ENCODE measurements around the gene SLC9A8.
A peak's percentile ranks its signal among the peaks of the same experiment; 100 is the strongest.

SLC9A8 gene

DNA sequence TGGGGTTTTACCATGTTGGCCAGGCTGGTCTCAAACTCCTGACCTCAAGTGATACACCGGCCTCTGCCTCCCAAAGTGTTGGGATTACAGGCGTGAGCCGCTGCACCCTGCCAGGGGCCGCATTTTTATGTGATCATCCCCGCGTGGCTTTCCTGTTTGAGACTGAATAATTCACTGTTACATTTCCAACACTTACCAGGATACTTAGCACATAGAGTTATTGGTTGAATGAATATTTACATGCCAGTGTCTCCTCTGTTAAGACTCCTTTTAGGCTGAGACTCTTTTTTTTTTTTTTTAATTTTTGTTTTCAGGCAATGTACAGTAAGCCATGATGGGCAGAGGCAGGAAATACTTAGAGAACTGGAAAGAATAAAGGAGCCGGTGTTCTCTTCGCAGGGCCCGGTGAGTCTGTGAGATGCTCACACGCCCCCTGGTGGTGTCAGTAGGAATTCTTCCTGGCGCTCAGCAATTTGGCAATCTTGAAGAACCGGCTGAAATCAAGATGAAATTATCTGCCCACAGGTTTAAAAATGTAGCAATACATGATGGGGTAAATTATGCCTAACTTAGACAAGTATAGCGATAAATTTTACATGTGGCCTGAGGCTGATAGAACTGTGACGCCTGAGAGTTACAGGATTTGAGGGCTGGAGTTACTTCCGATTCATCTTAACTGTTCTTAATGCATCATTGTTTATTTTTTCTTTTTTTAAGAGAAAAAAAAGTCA, 115.9 kb downstream of the SLC9A8 start:
- no peak overlapping the region for H3K27ac ChIP-seq
- TF ChIP-seq CTCF (IDR thresholded peaks at IDR 0.05) = peak; percentile 94
- TF ChIP-seq ZFX (IDR thresholded peaks at IDR 0.05; ENCODE audit: borderline replicate concordance) = no peak

- TF ChIP-seq ZFX (IDR thresholded peaks at IDR 0.05; ENCODE audit: borderline replicate concordance) (no peak), CTCF (IDR thresholded peaks at IDR 0.05) (no peak)
- H3K27ac ChIP-seq = no peak overlapping the region
Observed at GRCh38 chr20:49929142-49929494, 116.5 kb downstream of the SLC9A8 start.

- H3K27ac ChIP-seq = no peak overlapping the region
- TF ChIP-seq CTCF (IDR thresholded peaks at IDR 0.05) (no peak), ZFX (IDR thresholded peaks at IDR 0.05; ENCODE audit: borderline replicate concordance) (no peak)
Observed at GRCh38 chr20:49935746-49936152, 123.1 kb downstream of the SLC9A8 start.

- no peak for TF ChIP-seq ZFX (IDR thresholded peaks at IDR 0.05; ENCODE audit: borderline replicate concordance)
- H3K27ac ChIP-seq = peak within 1 kb of the TSS; percentile 61
Observed at GRCh38 chr20:49936153-49937026, 123.8 kb downstream of the SLC9A8 start, which contains the start of gene RNF114. RNF114 (plus strand) TSS chr20:49936397; CDS start chr20:49936413, 16 bp downstream.

GRCh38 chr20:49937027-49937929, 124.7 kb downstream of the SLC9A8 start:
- TF ChIP-seq ZFX (IDR thresholded peaks at IDR 0.05; ENCODE audit: borderline replicate concordance) (no peak), CTCF (IDR thresholded peaks at IDR 0.05) (no peak)

DNA sequence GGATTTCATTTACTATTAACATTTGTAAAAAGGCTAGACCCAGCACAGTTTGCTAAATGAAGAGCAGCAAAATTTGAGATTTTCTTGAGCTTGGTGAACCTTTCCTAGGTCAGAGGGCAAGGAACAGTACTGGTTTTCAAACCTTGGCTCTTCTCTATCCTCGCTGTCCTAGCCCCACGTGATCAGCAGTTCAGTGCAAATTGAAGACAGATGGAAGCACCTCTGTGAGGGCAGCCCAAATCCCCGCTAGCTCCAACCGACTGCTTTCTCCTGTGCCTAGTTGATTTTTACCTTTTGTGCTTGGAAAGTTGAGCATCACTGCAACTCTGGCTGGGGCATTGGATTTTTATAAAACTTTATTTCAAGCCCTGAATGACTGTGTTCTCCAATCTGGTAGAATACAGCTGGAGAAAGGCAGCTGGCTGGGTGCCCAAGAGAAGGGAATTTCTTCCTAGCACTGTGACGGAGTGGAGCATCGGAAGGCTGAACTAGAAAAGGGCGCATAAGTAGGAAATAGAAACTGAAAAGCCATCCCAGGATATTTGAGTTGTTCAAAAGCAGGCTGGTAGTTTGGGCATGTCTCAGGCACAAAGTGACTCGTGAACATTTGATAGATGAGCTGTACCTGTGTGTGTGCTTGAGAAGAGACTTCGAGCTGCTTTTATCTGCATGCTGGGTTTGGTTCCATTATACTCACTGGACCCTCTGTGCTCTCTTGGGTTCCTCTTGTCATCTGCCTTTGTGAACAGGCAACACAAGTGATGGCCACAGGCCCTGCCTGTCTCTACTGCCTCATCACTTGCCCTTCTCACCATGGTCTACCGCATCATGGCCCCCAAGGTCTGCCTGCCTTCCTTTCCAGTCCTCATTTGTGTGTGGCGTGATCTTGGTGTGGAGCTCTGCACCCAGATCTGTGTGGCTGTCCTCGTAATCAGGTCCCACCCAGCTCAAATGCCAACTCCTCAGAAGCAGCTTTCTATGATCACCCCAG, 125.8 kb downstream of the SLC9A8 start:
- no peak overlapping the region for H3K27ac ChIP-seq
- no peak for TF ChIP-seq ZFX (IDR thresholded peaks at IDR 0.05; ENCODE audit: borderline replicate concordance)

More at GRCh38 chr20:49937027-49937929, 124.7 kb downstream of the SLC9A8 start:
- H3K27ac ChIP-seq = peak overlapping the region; percentile 61

DNA sequence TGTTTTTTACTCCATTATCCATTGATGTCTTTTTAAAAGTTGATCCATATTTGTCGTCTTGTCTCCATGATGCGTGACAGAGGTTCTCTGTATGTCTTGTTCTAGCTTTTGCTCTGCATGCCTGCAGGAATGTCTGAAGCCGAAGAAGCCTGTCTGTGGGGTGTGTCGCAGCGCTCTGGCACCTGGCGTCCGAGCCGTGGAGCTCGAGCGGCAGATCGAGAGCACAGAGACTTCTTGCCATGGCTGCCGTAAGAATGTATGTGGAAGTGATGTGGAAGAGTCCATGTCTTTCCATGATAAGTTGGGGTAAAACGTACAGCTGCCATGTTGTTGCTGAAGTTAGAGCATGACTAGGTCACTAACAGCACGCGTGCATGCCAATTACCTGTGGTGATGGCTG, 128.8 kb downstream of the SLC9A8 start:
- H3K27ac ChIP-seq = no peak overlapping the region
- TF ChIP-seq ZFX (IDR thresholded peaks at IDR 0.05; ENCODE audit: borderline replicate concordance) (no peak), CTCF (IDR thresholded peaks at IDR 0.05) (no peak)
